ENCODE data around the gene SARS2. TPM values are rescaled to one million over a fixed set of nuclear protein-coding genes. Genes with fewer than 3 reads are reported as not detected.
A peak's percentile ranks its signal among the peaks of the same experiment; 100 is the strongest.

Gene SARS2
- total RNA-seq, 1 donor from 2014 or later = 21.6 TPM

GRCh38 chr19:38951187-38951586, 20.6 kb upstream of the SARS2 start:
- DNase-seq = no peak
- no peak overlapping the region for H3K27ac ChIP-seq
- no peak for ATAC-seq
- TF ChIP-seq CTCF (IDR thresholded peaks at IDR 0.05) = no peak
- no peak overlapping the region for H3K4me3 ChIP-seq
- H3K27me3 ChIP-seq = no peaks in the 10 kb centered on the region
- intact Hi-C loops (cut with DNase I) = no loop called here
- no peaks in the 10 kb centered on the region for H3K36me3 ChIP-seq
- H3K9me3 ChIP-seq = no peaks in the 10 kb centered on the region
- peaks cover 8% of the 10 kb centered on the region for H3K4me1 ChIP-seq

GRCh38 chr19:38949580-38950367, 19.2 kb upstream of the SARS2 start:
- ATAC-seq = peak; percentile 97
- H3K36me3 ChIP-seq = no peaks in the 10 kb centered on the region
- no peak overlapping the region for H3K27ac ChIP-seq
- H3K27me3 ChIP-seq = no peaks in the 10 kb centered on the region
- peaks cover 8% of the 10 kb centered on the region for H3K4me1 ChIP-seq
- H3K4me3 ChIP-seq = peak overlapping the region; percentile 43
- no peak for TF ChIP-seq CTCF (IDR thresholded peaks at IDR 0.05)
- H3K9me3 ChIP-seq = no peaks in the 10 kb centered on the region
- intact Hi-C loops (cut with DNase I) = no loop called here
- peak; percentile 95 for DNase-seq

- Histone ChIP-seq H3K27ac (no peak overlapping the region), H3K36me3 (no peaks in the 10 kb centered on the region), H3K4me3 (no peak overlapping the region), H3K4me1 (peaks cover 8% of the 10 kb centered on the region), H3K27me3 (no peaks in the 10 kb centered on the region), H3K9me3 (no peaks in the 10 kb centered on the region)
- TF ChIP-seq CTCF (IDR thresholded peaks at IDR 0.05) = no peak
- DNase-seq (no peak), ATAC-seq (no peak)
- intact Hi-C loops (cut with DNase I) = no loop called here
Observed at GRCh38 chr19:38946229-38947010, 15.9 kb upstream of the SARS2 start.

- intact Hi-C loops (cut with DNase I) = no loop called here
- no peak for TF ChIP-seq CTCF (IDR thresholded peaks at IDR 0.05)
- H3K27ac ChIP-seq = no peak overlapping the region
Observed at GRCh38 chr19:38945562-38946228, 15.1 kb upstream of the SARS2 start.

DNA sequence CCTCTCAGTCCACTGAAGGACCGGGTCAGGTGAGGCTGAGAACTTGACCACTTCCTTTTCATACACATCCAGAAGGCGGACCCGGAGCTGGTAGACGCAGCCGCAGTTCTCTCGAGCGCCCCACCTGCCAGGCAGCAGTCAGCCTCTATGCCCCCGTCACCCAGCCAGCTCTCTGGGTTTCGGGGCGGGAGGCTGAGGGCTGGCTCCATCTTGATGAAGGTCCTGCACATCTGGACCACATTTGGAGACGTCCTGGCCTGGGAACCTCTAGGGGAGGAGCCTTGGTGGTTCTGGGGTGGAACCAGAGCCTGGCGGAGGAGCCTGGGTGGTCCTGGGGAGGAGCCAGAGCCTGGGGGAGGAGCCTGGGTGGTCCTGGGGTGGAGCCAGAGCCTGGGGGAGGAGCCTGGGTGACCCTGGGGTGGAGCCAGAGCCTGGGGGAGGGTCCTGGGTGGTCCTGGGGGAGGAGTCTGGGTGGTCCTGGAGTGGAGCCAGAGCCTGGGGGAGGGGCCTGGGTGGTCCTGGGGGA, 14.5 kb upstream of the SARS2 start:
- Histone ChIP-seq H3K9me3 (no peaks in the 10 kb centered on the region), H3K27ac (no peak overlapping the region), H3K4me3 (no peak overlapping the region), H3K36me3 (no peaks in the 10 kb centered on the region), H3K4me1 (peaks cover 3% of the 10 kb centered on the region), H3K27me3 (no peaks in the 10 kb centered on the region)
- intact Hi-C loops (cut with DNase I) = no loop called here
- no peak for TF ChIP-seq CTCF (IDR thresholded peaks at IDR 0.05)
- ATAC-seq = no peak
- no peak for DNase-seq

More at GRCh38 chr19:38945562-38946228, 15.1 kb upstream of the SARS2 start:
- DNase-seq (no peak), ATAC-seq (no peak)
- Histone ChIP-seq H3K36me3 (no peaks in the 10 kb centered on the region), H3K4me1 (peaks cover 8% of the 10 kb centered on the region), H3K9me3 (no peaks in the 10 kb centered on the region), H3K27me3 (no peaks in the 10 kb centered on the region), H3K4me3 (no peak overlapping the region)
